GM15510 (cell line): ENCODE data around the gene ACOXL.

Experiments used
- POLR2A ChIP-seq: IDR thresholded peaks from 3 replicates; pipeline ENCODE4 v1.6.1; 2011; ENCODE audit warnings: borderline replicate concordance; ENCODE audit not compliant: insufficient read length; ENCODE audit errors: extremely low read depth

Gene ACOXL

DNA sequence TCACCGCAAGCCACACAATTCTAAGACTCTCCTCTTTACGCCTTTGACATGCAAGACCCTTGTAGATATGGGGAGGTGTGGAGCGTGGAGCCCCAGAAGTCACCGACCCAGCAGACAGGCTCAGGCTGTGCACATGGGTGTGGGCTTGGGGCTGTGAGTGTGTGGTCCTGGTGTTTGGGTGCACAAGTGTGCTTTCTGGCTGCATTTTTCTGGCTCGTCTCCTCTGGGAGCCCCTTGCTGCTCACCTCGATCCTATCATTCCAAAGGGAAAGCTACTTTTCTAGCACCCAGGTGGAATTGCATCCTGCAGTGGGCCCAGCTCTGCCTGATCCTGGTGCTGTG lies 143.0 kb downstream of the ACOXL start:
- TF ChIP-seq POLR2A = no peak

DNA sequence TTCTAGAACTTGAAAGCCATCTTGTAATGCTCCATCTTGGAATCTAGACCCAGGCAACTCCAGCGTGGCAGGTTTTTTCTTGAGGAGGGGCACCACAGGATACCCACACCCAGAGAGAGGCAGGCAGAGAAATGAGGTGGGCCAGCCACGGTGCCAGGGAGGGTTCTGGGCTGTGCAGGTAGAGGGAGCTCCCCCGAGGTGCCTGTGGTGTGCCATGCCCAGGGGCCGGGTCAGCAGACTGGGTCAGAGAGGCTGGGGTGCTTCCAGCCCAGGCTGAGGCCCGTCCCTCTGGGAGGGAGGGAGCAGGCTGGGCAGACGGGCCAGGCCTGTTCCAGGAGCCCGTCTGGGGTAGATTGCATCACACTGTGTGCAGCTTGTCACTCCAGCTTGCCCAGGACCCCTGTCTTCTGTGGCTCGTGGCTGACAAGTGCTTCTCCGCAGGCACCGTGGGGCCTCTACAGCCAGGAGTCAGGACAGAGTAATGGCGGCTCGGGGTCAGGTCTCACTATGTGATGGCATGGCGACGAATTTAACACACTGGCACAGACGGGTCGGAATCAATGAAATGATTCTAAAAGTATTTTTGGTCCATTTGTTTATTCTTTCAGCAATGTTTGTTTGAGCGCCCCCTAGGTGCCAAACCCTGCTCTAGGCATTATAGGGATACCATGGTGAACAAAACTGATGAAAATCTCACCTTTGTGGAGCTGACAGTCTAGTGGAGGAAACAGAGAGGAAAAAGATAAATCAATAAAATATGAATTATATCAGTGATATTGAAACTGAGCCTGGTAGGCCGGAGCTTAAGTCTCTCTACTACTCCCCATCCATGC lies 144.0 kb downstream of the ACOXL start:
- TF ChIP-seq POLR2A = no peak

DNA sequence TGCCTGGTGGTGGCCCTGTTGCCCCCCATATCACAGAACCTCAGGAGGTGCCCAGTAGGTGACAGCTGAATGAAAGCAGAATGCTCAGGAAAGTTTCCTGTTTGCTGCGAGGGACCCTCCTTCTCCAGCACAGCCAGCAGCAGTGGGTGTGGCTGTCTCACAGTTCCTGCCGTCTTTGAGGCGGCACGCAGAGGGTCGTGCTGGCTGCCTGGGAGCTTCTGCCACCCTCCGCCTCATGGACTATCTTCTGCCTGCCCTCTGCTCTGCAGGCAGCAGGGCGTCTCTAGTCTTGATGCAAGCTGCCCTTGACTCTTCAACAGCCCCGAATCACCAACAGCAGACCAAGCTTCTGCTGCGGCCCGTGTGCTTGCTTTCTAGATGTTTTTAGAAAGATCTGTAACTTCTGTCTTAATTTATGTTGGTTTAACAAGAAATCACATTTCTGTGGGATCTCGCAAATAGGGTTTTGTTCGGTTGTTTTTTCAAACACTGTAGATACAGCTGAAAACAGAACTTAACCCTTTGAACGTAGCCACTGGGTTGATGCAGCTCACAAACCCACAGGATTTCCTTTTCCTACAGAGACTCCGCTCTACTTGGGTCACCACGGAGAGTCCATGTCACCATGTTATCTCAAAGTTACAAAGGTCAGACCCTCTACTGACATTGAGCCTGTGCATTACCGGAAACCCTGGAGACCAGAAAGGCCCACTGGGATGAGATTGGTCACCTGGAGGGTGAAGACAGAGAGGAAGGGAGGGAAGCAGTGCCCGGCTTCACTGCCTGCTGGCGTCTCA lies 144.9 kb downstream of the ACOXL start:
- TF ChIP-seq POLR2A = no peak

DNA sequence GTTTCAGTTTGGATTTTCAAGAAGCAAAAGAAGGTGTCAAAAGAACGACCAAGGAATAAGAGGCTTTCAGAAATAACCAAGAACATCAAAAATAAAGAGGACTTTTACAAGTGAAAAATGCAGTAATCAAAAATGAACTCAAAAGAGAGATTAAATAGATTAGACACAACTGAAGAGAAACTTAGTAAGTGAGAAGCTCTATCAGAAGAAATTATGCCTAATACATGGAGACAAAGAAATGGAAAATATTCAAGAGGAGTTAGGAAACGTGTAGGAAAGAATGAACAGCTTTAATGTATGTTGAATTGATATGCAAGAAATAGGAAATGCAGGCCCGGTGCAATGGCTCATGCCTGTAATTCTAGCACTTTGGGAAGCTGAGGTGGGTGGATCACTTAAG lies 145.8 kb downstream of the ACOXL start:
- no peak for TF ChIP-seq POLR2A

DNA sequence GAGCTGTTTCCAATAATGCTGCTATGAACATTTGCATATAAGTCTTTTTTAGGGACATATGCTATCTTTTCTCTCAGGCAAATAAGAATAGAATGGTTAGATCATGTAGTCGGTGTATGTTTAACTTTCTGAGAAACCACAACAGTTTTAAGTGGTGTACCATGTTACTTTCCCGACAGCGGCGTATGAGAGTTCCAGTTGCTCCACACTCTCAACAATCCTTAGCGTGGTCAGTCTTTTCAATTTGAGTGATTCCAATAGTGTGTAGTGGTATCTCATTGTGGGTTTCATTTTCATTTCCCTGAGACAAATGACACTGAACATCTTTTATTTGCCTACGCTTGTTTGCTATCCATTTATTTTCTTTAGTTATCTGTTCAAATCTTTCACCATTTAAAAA lies 149.5 kb downstream of the ACOXL start:
- TF ChIP-seq POLR2A = no peak

DNA sequence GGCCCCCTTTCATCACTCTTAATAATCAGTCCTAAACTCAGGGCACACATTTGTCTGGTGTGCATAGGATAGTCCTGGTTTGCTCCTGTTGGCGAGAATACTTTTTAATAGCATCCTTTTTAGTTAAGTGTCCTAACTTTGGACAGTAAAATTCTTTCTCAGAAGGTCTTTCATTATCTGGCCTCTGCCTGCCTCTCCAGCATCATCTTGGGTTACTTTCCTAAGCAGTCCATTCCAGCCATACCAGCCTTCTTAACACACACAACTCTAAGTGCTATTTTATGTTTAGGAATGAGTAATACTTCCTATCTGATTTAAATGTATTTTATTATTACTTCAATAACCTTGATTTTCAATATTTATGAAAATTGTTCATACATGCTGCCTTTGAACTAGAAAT lies 151.0 kb downstream of the ACOXL start:
- no peak for TF ChIP-seq POLR2A

DNA sequence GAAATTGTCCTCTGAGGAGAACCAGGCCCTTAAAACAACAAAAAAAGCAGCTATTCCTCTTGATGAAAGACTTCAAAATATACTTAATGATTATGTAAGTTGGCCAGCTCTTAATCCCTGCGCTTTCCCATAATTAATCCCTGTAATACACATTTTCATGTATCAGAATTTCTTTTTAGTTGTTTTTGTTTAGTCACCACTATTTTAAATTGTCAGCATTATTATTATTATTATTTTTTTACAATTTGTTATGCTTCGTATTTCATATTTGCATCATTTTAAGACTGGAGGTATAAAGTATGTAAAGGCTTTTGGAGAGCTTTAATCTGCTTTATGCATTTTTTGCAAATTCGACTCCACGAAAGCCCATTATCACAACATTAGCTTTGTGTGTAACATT lies 152.9 kb downstream of the ACOXL start:
- no peak for TF ChIP-seq POLR2A

DNA sequence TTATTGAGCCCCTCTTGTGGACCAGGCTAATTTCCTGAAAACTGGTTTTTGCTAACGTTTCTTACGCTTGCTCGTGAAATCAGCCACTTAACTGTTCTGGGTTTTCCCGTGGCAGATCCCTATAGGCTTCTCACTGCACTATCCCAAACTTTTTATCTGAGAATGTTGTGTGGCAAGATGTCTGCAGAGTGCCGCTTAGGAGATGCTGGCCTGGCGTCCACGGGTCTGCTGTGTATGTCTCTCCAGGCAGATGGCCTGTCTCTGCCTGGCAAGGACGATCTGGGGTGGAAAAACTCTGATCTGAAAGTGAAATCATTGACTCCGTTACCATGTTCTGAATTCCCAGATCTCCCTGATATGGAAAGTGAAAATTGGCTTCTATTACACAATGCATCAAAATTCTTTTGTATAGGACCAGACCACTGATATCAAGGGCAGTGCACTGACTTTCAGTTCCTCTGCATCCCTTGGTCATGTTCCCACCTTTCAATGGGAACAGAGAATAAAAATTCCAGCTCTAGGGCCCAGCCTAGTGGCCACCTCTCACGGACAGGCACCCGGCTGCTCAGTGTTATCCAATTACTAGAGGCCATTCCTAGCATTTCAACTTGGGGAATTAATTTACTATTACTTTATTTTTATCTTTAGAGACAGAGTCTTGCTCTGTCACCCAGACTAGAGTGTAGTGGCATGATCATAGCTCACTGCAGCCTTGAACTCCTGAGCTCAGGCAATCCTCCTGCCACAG lies 154.6 kb downstream of the ACOXL start:
- TF ChIP-seq POLR2A = no peak

DNA sequence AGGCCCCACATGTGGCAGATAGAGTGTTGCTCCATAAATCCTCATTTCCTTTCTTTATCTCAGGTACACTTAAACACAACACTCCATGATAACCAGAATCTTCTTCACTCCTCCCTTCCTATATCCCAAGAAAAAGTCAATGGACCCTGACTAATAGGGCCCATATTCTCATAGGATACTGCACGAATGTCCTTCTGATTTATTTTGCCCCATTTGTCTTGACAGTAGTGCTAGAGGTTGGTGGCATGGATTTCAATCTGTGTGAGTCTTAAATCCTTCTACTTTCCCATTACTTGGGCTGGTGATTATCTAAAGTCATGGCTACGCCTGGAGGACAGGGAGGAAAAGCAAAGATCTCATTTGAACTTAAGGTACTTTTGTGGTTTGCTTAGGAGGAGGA lies 156.0 kb downstream of the ACOXL start:
- no peak for TF ChIP-seq POLR2A

DNA sequence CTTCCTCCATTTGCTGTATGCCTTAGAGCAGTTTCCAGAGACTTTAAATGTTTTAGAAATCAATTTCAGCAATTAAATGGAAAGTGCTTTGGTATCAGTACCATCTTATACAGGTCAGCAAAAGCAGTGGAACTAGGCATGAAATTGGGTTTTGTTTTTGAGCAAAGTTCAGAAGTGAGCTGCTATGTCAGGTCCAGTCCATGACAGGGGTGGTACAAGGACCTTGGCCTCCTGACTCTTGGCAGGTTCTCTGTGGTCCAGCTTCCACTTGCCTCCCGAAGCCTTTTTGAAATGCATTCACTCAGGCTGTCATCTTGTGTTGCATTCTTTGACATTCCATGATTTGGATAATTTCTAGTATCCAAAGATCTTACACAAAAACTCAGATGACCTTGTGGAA lies 159.3 kb downstream of the ACOXL start:
- no peak for TF ChIP-seq POLR2A

DNA sequence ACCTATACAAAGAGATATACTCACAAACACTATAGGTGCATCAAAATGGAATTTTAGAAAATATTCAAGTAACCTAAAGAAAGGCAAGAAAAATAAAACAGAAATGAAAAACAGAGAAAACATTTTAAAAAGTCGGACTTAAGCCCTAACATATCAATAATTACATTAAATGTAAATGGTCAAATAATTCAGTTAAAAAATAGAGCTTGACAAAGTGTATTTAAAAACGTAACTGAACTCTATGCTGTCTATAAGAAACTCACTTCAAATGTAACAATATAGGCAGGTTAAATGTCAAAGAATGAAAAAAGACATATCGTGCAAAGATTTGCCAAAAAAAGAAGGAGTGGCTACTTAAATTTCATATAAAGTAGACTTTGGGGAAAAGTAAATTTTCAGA lies 163.9 kb downstream of the ACOXL start:
- TF ChIP-seq POLR2A = no peak

DNA sequence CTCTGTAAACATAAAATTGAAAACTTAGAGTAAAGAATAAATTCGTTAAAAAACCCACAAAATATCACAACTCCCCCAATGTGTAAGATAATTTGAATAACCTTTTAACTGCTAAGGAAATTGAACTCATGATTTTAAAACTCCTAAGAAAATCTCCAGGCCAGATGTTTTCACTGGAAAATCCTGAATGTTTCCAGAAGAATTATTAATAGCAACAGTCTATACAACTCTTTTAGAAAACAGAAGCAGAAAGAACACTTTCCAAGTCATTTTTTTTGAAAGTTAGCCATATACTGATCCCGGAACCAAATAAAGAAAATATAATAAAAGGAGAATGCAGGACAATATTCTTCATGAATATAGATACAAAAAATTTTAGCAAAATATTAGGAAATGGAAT lies 165.6 kb downstream of the ACOXL start:
- TF ChIP-seq POLR2A = no peak

DNA sequence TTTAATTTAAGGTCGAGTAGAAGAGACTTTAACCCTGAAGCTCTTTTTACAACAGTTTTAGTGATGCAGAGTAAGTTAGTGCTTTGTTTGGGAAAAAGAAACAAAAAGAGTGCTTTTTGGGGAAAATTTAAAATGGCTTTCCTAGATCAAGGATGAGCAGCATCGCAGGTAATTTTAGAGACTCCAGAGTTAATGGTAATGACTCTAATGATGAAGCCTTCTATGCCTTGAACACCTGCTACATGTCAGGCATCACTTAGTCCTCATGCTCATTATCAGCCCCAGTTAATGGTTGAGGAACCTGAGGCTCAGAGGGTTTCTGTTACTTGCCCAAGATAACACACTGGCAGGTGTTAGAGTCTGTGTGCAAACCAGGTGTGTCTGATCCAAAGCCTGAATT lies 167.8 kb downstream of the ACOXL start:
- TF ChIP-seq POLR2A = no peak

DNA sequence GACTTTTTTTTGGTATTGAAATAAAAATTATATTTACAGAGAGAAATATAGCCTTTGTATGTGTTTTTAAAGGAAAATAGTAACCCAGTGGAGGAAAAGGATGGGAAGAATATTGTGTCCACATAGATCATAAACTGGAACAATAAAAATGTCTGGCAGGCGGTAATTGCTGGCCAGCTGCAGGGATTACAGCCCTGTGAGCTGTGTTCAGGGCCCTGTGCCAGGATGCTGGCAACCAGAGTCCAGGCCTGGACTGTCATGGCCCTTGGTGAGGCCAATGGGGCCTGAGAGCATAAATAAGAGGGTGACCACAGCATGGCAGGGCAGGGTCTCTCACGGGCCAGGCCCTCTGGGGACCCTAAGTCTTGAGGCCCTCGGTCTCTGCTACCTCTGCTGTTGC lies 171.2 kb downstream of the ACOXL start:
- no peak for TF ChIP-seq POLR2A

DNA sequence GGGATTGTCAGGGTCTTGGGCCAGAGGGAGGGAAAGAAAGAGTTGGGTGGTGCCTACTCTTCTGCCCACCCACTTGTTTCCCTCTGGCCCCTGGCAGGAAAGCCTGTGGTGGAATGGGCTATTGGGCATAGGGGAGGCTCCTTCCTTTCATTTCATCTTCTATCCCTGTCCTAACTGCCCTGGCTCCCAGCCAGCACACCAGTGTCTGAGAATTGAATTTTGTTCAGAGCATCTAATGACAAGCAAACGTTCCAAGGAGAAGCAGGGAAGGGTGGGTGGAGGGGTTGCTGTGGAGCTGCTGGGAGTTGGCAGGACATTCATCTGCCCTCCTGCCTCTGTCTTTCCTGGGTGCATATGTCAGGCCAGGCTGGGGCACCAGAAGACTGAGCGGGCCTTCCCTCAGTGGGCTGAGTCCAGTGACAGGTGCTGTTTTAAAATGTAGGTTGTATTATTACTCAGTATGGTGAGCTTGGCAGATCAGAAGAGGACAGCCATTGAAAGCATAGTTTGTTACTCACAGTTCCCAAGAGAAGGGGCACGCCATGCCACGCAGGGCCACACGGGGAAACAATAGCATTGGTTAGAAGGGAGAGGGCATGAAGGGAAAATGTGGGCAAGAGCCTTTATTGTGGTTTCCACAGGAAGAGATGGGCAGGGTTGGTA lies 171.9 kb downstream of the ACOXL start:
- no peak for TF ChIP-seq POLR2A
